ENCODE results near the gene HOXD12. TPM values are rescaled to one million over a fixed set of nuclear protein-coding genes. Genes with fewer than 3 reads are reported as not detected.
A peak's percentile ranks its signal among the peaks of the same experiment; 100 is the strongest.

Gene HOXD12
- total RNA-seq, 6 experiments from 2014 or later: not detected

- WGBS (ENCODE audit: insufficient coverage, low coverage, low lambda C conversion rate, missing lambda C conversion rate): 17% methylated on average over 4 of the region's 4 CpGs
- Histone ChIP-seq H3K4me1 (peaks cover 0 to 12% (median 0%) of the 10 kb centered on the region in 4 donors), H3K9me3 (no peaks in the 10 kb centered on the region), H3K27ac (no peak overlapping the region), H3K36me3 (no peaks in the 10 kb centered on the region), H3K4me3 (no peak overlapping the region), H3K27me3 (peaks cover 38 to 79% of the 10 kb centered on the region in 2 donors)
- DNase-seq (no peak), ATAC-seq (no peak)
- intact Hi-C loops (cut with DNase I): no loop called here
- no peak for TF ChIP-seq CTCF (IDR thresholded peaks at IDR 0.05)
- TF ChIP-seq POLR2A (IDR thresholded peaks at IDR 0.05): no peak
Observed at GRCh38 chr2:176134035-176134434, 34.4 kb downstream of the HOXD12 start.

- Histone ChIP-seq H3K27ac (no peak overlapping the region), H3K36me3 (no peaks in the 10 kb centered on the region), H3K4me1 (peaks cover 0 to 13% (median 0%) of the 10 kb centered on the region in 4 donors), H3K9me3 (no peaks in the 10 kb centered on the region), H3K4me3 (no peak overlapping the region), H3K27me3 (peaks cover 42 to 79% of the 10 kb centered on the region in 2 donors)
- DNase-seq (no peak), ATAC-seq (no peak)
- intact Hi-C loops (cut with DNase I): no loop called here
- TF ChIP-seq CTCF (IDR thresholded peaks at IDR 0.05): peak in 1 of 4 donors; percentile 4
- TF ChIP-seq POLR2A (IDR thresholded peaks at IDR 0.05): no peak
Observed at GRCh38 chr2:176135035-176135440, 35.4 kb downstream of the HOXD12 start.

GRCh38 chr2:176136374-176137251 is 37.0 kb downstream of the HOXD12 start:
- no peak for ATAC-seq
- intact Hi-C loops (cut with DNase I): no loop called here
- no peak overlapping the region for H3K27ac ChIP-seq
- peaks cover 0 to 19% (median 2%) of the 10 kb centered on the region in 4 donors for H3K4me1 ChIP-seq
- no peak for DNase-seq
- no peaks in the 10 kb centered on the region for H3K36me3 ChIP-seq
- H3K9me3 ChIP-seq: no peaks in the 10 kb centered on the region
- 7% methylated on average over 26 of the region's 71 CpGs for WGBS (ENCODE audit: insufficient coverage, low coverage, low lambda C conversion rate, missing lambda C conversion rate)
- no peak for TF ChIP-seq CTCF (IDR thresholded peaks at IDR 0.05)
- TF ChIP-seq POLR2A (IDR thresholded peaks at IDR 0.05): no peak
- peaks cover 36 to 68% of the 10 kb centered on the region in 2 donors for H3K27me3 ChIP-seq
- H3K4me3 ChIP-seq: no peak overlapping the region

- intact Hi-C loops (cut with DNase I): no loop called here
- ATAC-seq (no peak), DNase-seq (no peak)
- Histone ChIP-seq H3K27ac (no peak overlapping the region), H3K36me3 (no peaks in the 10 kb centered on the region), H3K27me3 (peaks cover 35 to 62% of the 10 kb centered on the region in 2 donors), H3K4me1 (peaks cover 0 to 14% (median 2%) of the 10 kb centered on the region in 4 donors), H3K9me3 (no peaks in the 10 kb centered on the region), H3K4me3 (no peak overlapping the region)
- WGBS (ENCODE audit: insufficient coverage, low coverage, low lambda C conversion rate, missing lambda C conversion rate): 0% methylated on average over 1 of the region's 2 CpGs
- TF ChIP-seq CTCF (IDR thresholded peaks at IDR 0.05) (no peak), POLR2A (IDR thresholded peaks at IDR 0.05) (no peak)
Observed at GRCh38 chr2:176137252-176137580, 37.6 kb downstream of the HOXD12 start.
